ENCODE results near the gene ALG9. TPM values are rescaled to one million over a fixed set of nuclear protein-coding genes. Genes with fewer than 3 reads are reported as not detected.
A peak's percentile ranks its signal among the peaks of the same experiment; 100 is the strongest.

The ALG9 gene
- total RNA-seq, 4 donors from 2014 or later = 26.7 to 35.1 (median 30.6) TPM

- no peaks in the 10 kb centered on the region for H3K27me3 ChIP-seq
- TF ChIP-seq EP300 (IDR thresholded peaks at IDR 0.05) (no peak), POLR2A (IDR thresholded peaks at IDR 0.05) (no peak)
- TF ChIP-seq, protein P1, sequence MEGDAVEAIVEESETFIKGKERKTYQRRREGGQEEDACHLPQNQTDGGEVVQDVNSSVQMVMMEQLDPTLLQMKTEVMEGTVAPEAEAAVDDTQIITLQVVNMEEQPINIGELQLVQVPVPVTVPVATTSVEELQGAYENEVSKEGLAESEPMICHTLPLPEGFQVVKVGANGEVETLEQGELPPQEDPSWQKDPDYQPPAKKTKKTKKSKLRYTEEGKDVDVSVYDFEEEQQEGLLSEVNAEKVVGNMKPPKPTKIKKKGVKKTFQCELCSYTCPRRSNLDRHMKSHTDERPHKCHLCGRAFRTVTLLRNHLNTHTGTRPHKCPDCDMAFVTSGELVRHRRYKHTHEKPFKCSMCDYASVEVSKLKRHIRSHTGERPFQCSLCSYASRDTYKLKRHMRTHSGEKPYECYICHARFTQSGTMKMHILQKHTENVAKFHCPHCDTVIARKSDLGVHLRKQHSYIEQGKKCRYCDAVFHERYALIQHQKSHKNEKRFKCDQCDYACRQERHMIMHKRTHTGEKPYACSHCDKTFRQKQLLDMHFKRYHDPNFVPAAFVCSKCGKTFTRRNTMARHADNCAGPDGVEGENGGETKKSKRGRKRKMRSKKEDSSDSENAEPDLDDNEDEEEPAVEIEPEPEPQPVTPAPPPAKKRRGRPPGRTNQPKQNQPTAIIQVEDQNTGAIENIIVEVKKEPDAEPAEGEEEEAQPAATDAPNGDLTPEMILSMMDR (IDR thresholded peaks at IDR 0.05) = no peak
- peaks cover 0 to 46% (median 0%) of the 10 kb centered on the region in 3 donors for H3K36me3 ChIP-seq
- no peak overlapping the region for H3K27ac ChIP-seq
- no peak overlapping the region for H3K4me3 ChIP-seq
- no peak for DNase-seq (ENCODE audit: low spot score in 2 of 2)
- H3K9me3 ChIP-seq = peaks cover 0 to 4% (median 0%) of the 10 kb centered on the region in 4 donors
- peaks cover 0 to 11% (median 0%) of the 10 kb centered on the region in 4 donors for H3K4me1 ChIP-seq
- 78 to 80% methylated on average over 2 of the region's 2 CpGs for WGBS, 2 donors
Observed at GRCh38 chr11:111797145-111797581, 74.2 kb downstream of the ALG9 start.

- Histone ChIP-seq H3K27me3 (no peaks in the 10 kb centered on the region), H3K4me1 (peaks cover 0 to 11% (median 0%) of the 10 kb centered on the region in 4 donors), H3K4me3 (no peak overlapping the region), H3K9me3 (peaks cover 0 to 4% (median 0%) of the 10 kb centered on the region in 4 donors), H3K27ac (peak overlapping the region in 1 of 4 donors; percentile 43), H3K36me3 (peaks cover 0 to 46% (median 0%) of the 10 kb centered on the region in 3 donors)
- TF ChIP-seq, protein P1 (IDR thresholded peaks at IDR 0.05) = no peak
- TF ChIP-seq POLR2A (IDR thresholded peaks at IDR 0.05) = no peak
- TF ChIP-seq EP300 (IDR thresholded peaks at IDR 0.05) = no peak
- WGBS, 2 donors = 60 to 64% methylated on average over 3 of the region's 3 CpGs
- DNase-seq (ENCODE audit: low spot score in 2 of 2) = no peak
Observed at GRCh38 chr11:111796696-111797095, 74.7 kb downstream of the ALG9 start.

- H3K4me3 ChIP-seq = no peak overlapping the region
- H3K27me3 ChIP-seq = no peaks in the 10 kb centered on the region
- peaks cover 0 to 11% (median 0%) of the 10 kb centered on the region in 4 donors for H3K4me1 ChIP-seq
- H3K27ac ChIP-seq = no peak overlapping the region
- DNase-seq (ENCODE audit: low spot score in 2 of 2) = no peak
- TF ChIP-seq, protein P1 (IDR thresholded peaks at IDR 0.05) = no peak
- TF ChIP-seq POLR2A (IDR thresholded peaks at IDR 0.05) (no peak), EP300 (IDR thresholded peaks at IDR 0.05) (no peak)
- peaks cover 0 to 43% (median 0%) of the 10 kb centered on the region in 3 donors for H3K36me3 ChIP-seq
- 95 to 97% methylated on average over 7 of the region's 7 CpGs for WGBS, 2 donors
- peaks cover 0 to 4% (median 0%) of the 10 kb centered on the region in 4 donors for H3K9me3 ChIP-seq
Observed at GRCh38 chr11:111795334-111795985, 75.9 kb downstream of the ALG9 start.

DNA sequence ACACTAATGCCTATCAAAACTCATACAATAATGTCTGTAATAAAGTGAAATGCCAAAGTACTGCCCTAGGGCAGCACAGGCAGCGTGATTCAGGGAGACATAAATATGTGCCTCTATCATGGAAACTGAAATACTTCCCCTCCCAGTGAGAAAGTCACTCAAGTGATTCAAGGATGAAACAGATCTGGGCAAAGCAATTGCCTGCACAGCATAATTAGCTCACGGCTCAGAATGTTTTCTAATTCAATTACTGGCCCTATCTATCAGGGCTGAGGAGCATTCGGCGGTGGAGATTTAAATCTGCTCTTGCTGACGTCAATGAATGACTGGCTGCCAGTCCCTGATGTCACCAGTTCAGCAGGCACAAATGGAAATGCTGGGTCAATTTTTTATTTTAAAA is 77.5 kb downstream of the ALG9 start:
- peaks cover 0 to 11% (median 0%) of the 10 kb centered on the region in 4 donors for H3K4me1 ChIP-seq
- H3K36me3 ChIP-seq = peaks cover 0 to 41% (median 0%) of the 10 kb centered on the region in 3 donors
- H3K9me3 ChIP-seq = peaks cover 0 to 4% (median 0%) of the 10 kb centered on the region in 4 donors
- TF ChIP-seq, protein P1 (IDR thresholded peaks at IDR 0.05) = no peak
- no peak for TF ChIP-seq POLR2A (IDR thresholded peaks at IDR 0.05)
- TF ChIP-seq EP300 (IDR thresholded peaks at IDR 0.05) = no peak
- no peak overlapping the region for H3K4me3 ChIP-seq
- peak overlapping the region in 2 of 4 donors; percentile 35 to 50 for H3K27ac ChIP-seq
- DNase-seq (ENCODE audit: low spot score in 2 of 2) = no peak
- WGBS, 2 donors = 32 to 52% methylated on average over 5 of the region's 5 CpGs
- no peaks in the 10 kb centered on the region for H3K27me3 ChIP-seq

GRCh38 chr11:111792955-111793500 is 78.4 kb downstream of the ALG9 start:
- 85 to 87% methylated on average over 6 of the region's 6 CpGs for WGBS, 2 donors
- Histone ChIP-seq H3K4me1 (peaks cover 0 to 11% (median 0%) of the 10 kb centered on the region in 4 donors), H3K4me3 (no peak overlapping the region), H3K9me3 (peaks cover 0 to 4% (median 0%) of the 10 kb centered on the region in 4 donors), H3K27ac (no peak overlapping the region), H3K36me3 (peaks cover 0 to 35% (median 0%) of the 10 kb centered on the region in 3 donors), H3K27me3 (no peaks in the 10 kb centered on the region)
- DNase-seq (ENCODE audit: low spot score in 2 of 2) = no peak
- TF ChIP-seq EP300 (IDR thresholded peaks at IDR 0.05) = no peak
- no peak for TF ChIP-seq POLR2A (IDR thresholded peaks at IDR 0.05)
- TF ChIP-seq, protein P1 (IDR thresholded peaks at IDR 0.05) = no peak

Data from tibial nerve (tissue), 4 donors.